GM21423 (cell line): ENCODE measurements around the gene MKX.

ENCODE experiments used
- ATAC-seq: cut with Tn5 transposase; IDR thresholded peaks from one replicate; pipeline ENCODE4 v1.9.1; 2021; ENCODE audit warnings: mild to moderate bottlenecking, moderate library complexity; ENCODE audit not compliant: unreplicated experiment

MKX gene

DNA sequence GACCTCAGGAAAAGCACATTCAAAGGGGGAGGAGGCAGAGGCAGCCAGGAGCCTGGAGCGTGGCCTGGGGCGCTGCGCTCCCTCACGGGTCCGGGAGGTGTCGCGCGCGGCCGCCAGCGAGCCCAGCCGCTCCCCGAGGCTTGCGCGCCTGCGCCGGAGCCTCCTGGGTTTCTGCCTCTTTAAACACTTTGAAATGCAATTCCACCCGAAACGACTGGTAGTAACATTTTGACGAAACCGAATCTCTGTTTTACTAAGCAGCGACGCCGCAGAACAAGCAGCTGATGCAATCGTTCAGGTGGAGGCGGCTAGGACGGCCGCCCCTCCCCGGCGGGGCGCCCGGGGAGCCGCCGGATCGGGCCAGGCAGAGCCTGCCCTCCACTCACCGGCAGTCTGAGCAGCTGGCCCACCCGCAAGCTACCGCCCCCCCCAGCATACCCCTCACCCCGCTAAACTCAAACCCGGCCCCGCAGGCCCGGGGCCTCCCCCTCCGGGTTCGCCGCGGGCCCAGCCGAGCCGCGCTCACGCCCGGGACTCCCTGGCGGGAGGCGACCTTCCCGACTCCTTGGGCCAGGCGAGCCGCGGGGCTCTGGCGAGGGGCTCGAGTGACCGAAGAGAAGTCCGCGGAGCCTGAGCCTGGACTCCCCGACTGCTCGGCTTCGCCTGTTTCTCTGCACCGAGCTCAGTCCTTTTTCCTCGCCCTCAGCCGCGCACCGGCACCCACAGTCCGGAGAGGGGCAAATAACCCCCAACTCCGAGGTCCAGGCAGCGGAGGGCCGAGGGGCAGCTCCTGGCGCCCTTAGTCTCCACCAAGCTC, 3.2 kb downstream of the MKX start:
- peak; percentile 94 for ATAC-seq

GRCh38 chr10:27741173-27742091, 4.2 kb downstream of the MKX start:
- ATAC-seq: no peak

- no peak for ATAC-seq
Observed at GRCh38 chr10:27736396-27736795, 9.2 kb downstream of the MKX start.

GRCh38 chr10:27730041-27730440, 15.6 kb downstream of the MKX start:
- no peak for ATAC-seq

DNA sequence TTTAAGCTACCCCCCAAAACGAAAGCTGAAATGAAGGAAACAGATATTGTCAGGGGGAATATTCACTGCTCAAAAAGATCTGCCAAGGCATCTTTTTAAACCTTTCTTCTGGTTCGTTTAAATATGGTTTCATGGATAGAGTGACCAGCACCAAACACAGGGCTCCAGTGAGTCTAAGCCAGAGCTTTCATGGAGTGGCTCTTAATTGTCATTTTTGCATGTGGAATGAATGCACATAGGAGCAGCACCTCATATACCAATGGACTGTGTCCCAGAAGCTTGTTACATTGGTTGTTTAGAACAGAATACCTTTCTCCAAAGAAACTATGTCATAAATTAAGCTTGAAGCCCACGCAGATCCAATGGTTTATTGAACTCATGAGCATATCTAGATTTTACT, 17.3 kb downstream of the MKX start:
- no peak for ATAC-seq

- ATAC-seq: no peak
Observed at GRCh38 chr10:27724287-27724686, 21.3 kb downstream of the MKX start.

DNA sequence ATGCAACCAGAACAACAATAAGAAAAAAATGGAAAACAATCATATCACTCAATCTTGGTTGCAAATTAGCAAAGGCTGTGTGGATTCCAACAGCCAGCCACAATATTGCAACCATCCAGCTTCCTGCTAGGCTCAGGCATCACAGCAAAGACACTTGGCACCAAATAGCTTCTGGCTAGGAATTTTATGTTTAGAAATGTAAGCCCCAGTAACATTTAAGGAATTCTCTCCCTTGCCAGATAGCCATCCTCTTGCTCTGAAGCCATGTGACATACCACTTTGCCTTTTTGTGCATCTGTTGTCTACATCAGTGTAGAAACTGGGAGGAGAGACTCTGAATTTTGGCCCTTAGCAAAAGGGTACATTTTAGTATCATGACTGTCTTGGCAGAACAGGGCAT, 22.2 kb downstream of the MKX start:
- ATAC-seq: no peak

DNA sequence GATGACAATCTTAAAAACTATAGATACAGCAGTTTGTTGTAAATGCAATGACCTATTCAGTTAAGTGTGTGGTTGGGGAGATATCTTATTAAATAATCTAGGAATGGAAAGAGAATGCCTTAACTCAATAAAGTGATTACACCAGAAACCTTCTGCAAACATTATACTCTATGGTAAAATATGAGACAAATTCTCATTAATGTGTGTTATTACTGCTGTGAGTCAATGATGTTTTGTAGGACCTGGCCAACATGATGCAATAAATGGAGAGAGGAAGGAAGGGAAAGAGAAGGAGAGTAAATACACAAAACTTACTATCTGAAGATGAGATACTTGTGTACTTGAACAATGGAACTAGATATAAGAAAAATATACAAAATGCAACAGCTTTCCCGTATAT, 25.1 kb downstream of the MKX start:
- no peak for ATAC-seq

DNA sequence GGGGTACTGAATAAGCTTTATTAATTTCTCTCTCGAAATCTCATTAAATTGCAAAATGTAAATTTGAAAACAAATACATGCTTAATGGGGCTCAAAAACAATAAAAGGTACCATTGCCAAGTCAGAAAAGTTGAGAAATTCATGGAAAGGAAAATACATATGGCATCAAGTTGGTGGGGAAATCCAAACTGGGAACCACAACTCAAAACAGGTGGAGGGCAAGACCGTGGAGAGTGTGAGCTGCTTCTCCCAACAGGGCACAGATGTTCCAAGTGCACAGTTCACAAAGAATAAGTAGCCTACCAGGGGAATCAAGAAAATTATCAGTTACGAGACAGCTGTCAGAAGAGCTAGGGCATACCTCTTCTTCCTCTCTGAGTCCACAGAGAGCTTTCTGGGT, 26.6 kb downstream of the MKX start:
- ATAC-seq: no peak

DNA sequence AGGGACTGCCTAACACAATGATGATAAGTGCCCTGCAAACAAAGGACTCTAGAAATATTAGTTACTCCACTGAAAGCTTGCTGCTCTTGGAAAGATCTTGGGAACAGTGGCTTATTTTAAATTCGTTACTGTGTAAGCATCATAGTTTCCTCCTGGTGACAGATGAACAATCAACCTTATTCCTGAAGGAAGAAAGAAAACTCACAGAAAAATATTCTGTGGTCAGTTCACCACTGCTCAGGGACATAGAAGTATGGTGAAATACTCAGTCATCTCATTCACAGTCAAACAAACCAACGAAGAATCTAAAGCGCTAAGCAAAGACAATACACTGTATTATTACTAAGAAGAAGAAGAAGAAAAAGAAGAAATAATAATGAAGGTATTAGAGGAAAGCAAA, 27.8 kb downstream of the MKX start:
- ATAC-seq: no peak

GRCh38 chr10:27717224-27717623, 28.4 kb downstream of the MKX start:
- ATAC-seq: no peak

- ATAC-seq: no peak
Observed at GRCh38 chr10:27716521-27716920, 29.1 kb downstream of the MKX start.

DNA sequence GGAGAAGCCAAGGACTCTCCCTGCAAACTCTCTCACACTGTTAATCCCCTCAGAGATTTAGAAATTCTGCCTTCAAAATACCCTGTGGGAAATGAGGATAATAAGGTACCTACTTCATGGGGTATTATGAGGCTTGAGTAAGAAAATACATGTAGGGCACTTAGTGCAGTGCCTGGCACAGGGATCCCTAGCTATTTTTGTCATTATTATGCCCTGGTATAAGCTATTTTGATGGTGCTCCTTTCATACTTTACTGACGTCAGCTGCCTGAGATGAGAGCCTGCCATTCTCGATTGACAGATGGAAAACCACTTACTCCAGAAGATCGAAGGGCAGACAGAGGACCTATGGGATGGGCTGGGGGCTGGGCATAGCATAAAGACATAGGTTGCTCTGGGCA, 30.1 kb downstream of the MKX start:
- ATAC-seq: no peak

DNA sequence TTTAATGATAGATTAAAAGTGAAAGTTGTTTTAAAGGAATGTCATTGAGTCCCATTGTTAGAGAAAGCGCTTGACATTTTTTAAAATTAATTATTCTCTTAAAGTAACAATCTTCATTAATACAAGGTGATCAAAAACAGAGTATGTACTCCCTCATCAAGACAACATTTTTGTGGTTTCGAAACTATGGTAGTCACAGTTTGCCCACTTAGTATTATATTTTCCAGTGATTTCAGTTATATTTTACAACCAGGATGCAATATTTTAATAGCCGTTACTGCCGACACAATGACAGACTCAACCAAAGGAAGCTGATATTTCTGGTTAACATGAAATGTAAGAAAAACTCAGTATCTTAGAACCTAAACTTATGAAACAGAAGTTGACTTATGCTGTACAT, 31.3 kb downstream of the MKX start:
- ATAC-seq: no peak

GRCh38 chr10:27713941-27714340, 31.7 kb downstream of the MKX start:
- ATAC-seq: no peak

DNA sequence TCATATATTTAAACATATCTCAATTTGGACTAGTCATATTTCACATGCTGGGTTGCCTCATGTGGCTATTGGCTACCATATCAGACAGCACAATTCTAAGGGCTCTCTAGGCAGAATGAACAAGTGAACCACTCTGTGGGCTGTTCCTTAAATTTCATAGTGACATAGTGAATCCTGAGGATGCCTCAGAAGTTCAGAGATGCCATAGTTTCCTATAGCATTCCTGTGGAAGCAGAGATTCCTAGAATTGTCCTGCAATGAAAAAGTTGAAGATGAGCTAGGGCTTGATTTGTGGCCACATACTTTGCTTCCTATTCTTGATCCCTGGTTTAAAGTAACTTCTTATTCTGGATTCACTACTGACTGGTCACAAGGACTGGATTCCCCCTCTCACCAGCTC, 35.6 kb downstream of the MKX start:
- ATAC-seq: no peak

GRCh38 chr10:27709304-27709703, 36.3 kb downstream of the MKX start:
- ATAC-seq: no peak

- ATAC-seq: no peak
Observed at GRCh38 chr10:27701938-27702537, 43.6 kb downstream of the MKX start.

GRCh38 chr10:27699776-27700175, 45.8 kb downstream of the MKX start:
- ATAC-seq: no peak

GRCh38 chr10:27698961-27699360, 46.7 kb downstream of the MKX start:
- ATAC-seq: no peak

GRCh38 chr10:27696466-27696865, 49.2 kb downstream of the MKX start:
- ATAC-seq: no peak

DNA sequence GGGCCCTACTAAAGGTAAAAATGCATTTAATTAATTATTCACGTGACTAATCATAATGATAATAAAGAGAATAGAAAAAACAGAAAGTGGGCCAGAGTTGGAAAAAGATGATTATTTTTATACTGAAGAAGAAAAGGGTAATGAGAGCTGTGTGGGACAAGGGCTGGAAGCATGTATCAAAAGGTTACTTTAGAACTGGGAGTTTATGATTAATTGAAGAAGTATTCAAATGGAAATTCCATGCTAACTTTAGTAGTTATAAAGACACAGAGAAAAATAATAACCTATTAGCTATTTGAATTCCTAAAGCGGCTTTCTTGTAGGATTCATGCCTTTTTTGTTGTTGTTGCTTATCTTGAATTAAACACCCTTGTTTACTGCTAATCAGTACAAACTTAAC, 49.9 kb downstream of the MKX start:
- ATAC-seq: no peak
